ENCODE measurements around the gene DLL3. TPM values are rescaled to one million over a fixed set of nuclear protein-coding genes. Genes with fewer than 3 reads are reported as not detected.

The DLL3 gene
- total and polyA plus RNA-seq, 12 donors: not detected

DNA sequence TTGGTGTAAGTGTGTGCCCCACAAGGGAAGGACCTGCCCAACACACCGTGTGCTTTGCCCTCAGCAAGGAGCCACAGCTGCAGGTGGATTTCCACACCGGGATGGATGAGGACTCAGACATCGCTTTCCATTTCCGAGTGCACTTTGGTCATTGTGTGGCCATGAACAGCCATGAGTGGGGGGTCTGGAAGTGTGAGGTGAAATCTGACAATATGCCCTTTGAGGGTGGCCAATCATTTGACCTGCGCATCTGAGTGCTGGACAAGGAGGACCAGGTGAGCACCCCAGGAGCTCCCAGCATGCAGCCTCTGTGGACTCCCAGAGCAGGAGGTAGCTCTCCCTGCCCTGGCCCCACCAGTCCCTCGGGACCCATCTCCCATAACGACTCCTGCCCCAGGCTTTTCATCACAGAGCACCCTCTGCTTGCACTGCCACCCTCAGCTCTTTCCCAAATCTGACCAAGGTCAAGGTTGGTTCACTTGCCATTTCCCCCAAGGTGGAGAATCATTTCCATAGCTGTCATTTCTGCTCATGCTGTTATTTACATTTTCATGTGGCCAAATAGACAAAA lies 54.4 kb downstream of the DLL3 start:
- Histone ChIP-seq H3K27me3 (peaks cover 0 to 24% (median 6%) of the 10 kb centered on the region in 7 donors), H3K9me3 (no peaks in the 10 kb centered on the region), H3K36me3 (no peaks in the 10 kb centered on the region), H3K4me1 (peaks cover 0 to 24% (median 0%) of the 10 kb centered on the region in 9 donors), H3K27ac (no peak overlapping the region), H3K4me3 (no peak overlapping the region)
- TF ChIP-seq CTCF (IDR thresholded peaks at IDR 0.05): no peak
- WGBS, 2 donors: 61 to 66% methylated on average over 7 of the region's 7 CpGs
- no peak for ATAC-seq
- DNase-seq: no peak
- intact Hi-C loops (cut with DNase I): loop anchor here in 8 of 10 donors (2.0 to 10.0 kb wide), 7 partner anchors 118 to 289 kb away; no protein-coding TSS in a partner anchor

DNA sequence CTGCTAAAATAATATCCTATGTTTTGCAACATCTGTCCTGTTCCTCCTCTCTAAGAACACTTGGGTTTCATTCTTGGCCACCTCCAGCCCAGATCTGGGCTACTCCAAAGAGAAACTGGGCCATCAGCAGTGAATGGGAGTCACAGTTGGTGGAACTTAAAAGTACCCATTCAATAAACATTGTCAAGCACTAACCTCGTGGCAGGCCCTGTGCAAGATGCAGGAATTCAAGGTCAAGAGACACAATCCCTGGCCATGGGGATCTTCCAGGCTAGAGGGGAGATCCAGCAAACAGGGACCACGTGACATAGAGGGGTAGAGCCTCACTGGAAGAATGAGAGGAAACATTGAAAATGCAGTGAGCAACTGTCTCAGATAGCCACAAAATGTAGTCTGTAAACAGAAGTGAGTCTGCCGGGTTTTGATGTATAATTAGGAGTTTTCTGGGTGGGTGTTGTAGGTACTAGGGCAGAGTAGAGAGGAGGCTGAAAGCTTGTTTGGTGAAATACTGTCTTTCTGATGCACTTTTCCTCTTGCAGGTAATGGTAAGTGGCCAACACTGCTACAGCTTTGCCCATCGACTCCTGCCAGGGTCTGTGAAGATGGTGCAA lies 56.1 kb downstream of the DLL3 start:
- H3K4me1 ChIP-seq: peaks cover 0 to 37% (median 0%) of the 10 kb centered on the region in 9 donors
- peaks cover 0 to 24% (median 6%) of the 10 kb centered on the region in 7 donors for H3K27me3 ChIP-seq
- ATAC-seq: no peak
- intact Hi-C loops (cut with DNase I): loop anchor here in 7 of 10 donors (5.0 to 10.0 kb wide), 6 partner anchors 117 to 287 kb away; no protein-coding TSS in a partner anchor
- no peak for DNase-seq
- no peak overlapping the region for H3K27ac ChIP-seq
- TF ChIP-seq CTCF (IDR thresholded peaks at IDR 0.05): no peak
- H3K4me3 ChIP-seq: no peak overlapping the region
- H3K9me3 ChIP-seq: no peaks in the 10 kb centered on the region
- H3K36me3 ChIP-seq: no peaks in the 10 kb centered on the region
- WGBS, 2 donors: 71 to 72% methylated on average over 4 of the region's 4 CpGs

DNA sequence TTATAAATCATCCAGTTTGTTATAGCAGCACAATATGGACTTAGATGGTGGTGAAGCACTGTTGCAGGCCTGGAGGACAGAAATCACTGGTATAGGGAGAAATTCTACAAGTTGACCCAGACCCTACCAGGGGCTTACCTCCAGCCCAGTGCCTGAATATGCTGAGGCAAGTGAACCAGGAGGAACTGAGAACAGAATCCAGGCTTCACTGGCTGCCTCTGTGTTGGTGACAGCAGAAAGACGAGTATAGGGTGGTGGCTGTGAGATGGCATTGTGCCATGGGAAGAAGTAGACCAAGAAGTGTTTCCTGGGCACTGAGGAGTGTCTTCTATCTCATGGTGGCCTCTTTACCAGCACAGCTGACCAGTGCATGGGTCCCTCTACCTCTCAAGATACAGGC lies 57.1 kb downstream of the DLL3 start:
- no peaks in the 10 kb centered on the region for H3K9me3 ChIP-seq
- peaks cover 0 to 37% (median 0%) of the 10 kb centered on the region in 9 donors for H3K4me1 ChIP-seq
- no peaks in the 10 kb centered on the region for H3K36me3 ChIP-seq
- ATAC-seq: no peak
- no peak overlapping the region for H3K27ac ChIP-seq
- intact Hi-C loops (cut with DNase I): loop anchor here in 2 of 10 donors (10.0 kb wide), 2 partner anchors 119 to 209 kb away; no protein-coding TSS in a partner anchor
- no peak overlapping the region for H3K4me3 ChIP-seq
- H3K27me3 ChIP-seq: peaks cover 0 to 24% (median 6%) of the 10 kb centered on the region in 7 donors
- TF ChIP-seq CTCF (IDR thresholded peaks at IDR 0.05): no peak
- no peak for DNase-seq
- 23 to 35% methylated on average over 1 of the region's 1 CpG for WGBS, 2 donors

Other genes starting within 250 kb of the DLL3 start
- gene IFNL2, start 230.6 kb upstream of the DLL3 start, total RNA-seq: not detected
- gene IFNL2, start 230.6 kb upstream of the DLL3 start, polyA plus RNA-seq: not detected
- gene IFNL1, start 202.5 kb upstream of the DLL3 start, total RNA-seq: not detected
- not detected for gene IFNL1, start 202.5 kb upstream of the DLL3 start, polyA plus RNA-seq
- gene LRFN1, start 178.1 kb upstream of the DLL3 start, total RNA-seq: under 1 TPM in 9 of 10 donors, not detected in 1; 0.07 to 0.42 (median 0.32) TPM
- under 1 TPM; 0.14 to 0.29 TPM for gene LRFN1, start 178.1 kb upstream of the DLL3 start, polyA plus RNA-seq
- 10 to 100 TPM in 5 of 10 donors, 1 to 10 TPM in 5; 6.9 to 64.2 (median 11.1) TPM for gene GMFG, start 162.9 kb upstream of the DLL3 start, total RNA-seq
- gene GMFG, start 162.9 kb upstream of the DLL3 start, polyA plus RNA-seq: 10 to 100 TPM; 26.9 to 39.6 TPM
- 10 to 100 TPM; 35.5 to 60.4 (median 47.2) TPM for gene SAMD4B, start 156.5 kb upstream of the DLL3 start, total RNA-seq
- 10 to 100 TPM; 59.2 to 92.8 TPM for gene SAMD4B, start 156.5 kb upstream of the DLL3 start, polyA plus RNA-seq
- gene PAF1, start 107.8 kb upstream of the DLL3 start, total RNA-seq: 10 to 100 TPM; 34.3 to 46.4 (median 38.8) TPM
- 10 to 100 TPM; 24.1 to 48.2 TPM for gene PAF1, start 107.8 kb upstream of the DLL3 start, polyA plus RNA-seq
- 10 to 100 TPM; 22.9 to 32.3 (median 27.1) TPM for gene MED29, start 107.6 kb upstream of the DLL3 start, total RNA-seq
- gene MED29, start 107.6 kb upstream of the DLL3 start, polyA plus RNA-seq: 10 to 100 TPM; 16.2 to 30.8 TPM
- 100 to 1,000 TPM in 2 of 10 donors, 10 to 100 TPM in 8; 22.8 to 194 (median 48.1) TPM for gene ZFP36, start 92.1 kb upstream of the DLL3 start, total RNA-seq
- gene ZFP36, start 92.1 kb upstream of the DLL3 start, polyA plus RNA-seq: 10 to 100 TPM; 60.2 to 63.2 TPM
- 10 to 100 TPM in 9 of 10 donors, 1 to 10 TPM in 1; 8.3 to 23.1 (median 15.1) TPM for gene PLEKHG2, start 86.3 kb upstream of the DLL3 start, total RNA-seq
- 10 to 100 TPM in 1 of 2 donors, 1 to 10 TPM in 1; 6.9 to 22.7 TPM for gene PLEKHG2, start 86.3 kb upstream of the DLL3 start, polyA plus RNA-seq
- gene RPS16, start 63.0 kb upstream of the DLL3 start, total RNA-seq: 1,000 to 10,000 TPM in 7 of 10 donors, 100 to 1,000 TPM in 3; 936 to 1,726 (median 1,424) TPM
- gene RPS16, start 63.0 kb upstream of the DLL3 start, polyA plus RNA-seq: 1,000 to 10,000 TPM in 1 of 2 donors, 100 to 1,000 TPM in 1; 974 to 3,280 TPM
- gene SUPT5H, start 53.4 kb upstream of the DLL3 start, total RNA-seq: 10 to 100 TPM; 65.0 to 96.6 (median 84.3) TPM
- gene SUPT5H, start 53.4 kb upstream of the DLL3 start, polyA plus RNA-seq: 100 to 1,000 TPM in 1 of 2 donors, 10 to 100 TPM in 1; 56.2 to 149 TPM
- gene TIMM50, start 18.1 kb upstream of the DLL3 start, total RNA-seq: 100 to 1,000 TPM in 1 of 10 donors, 10 to 100 TPM in 9; 67.3 to 111 (median 78.9) TPM
- 100 to 1,000 TPM; 104 to 160 TPM for gene TIMM50, start 18.1 kb upstream of the DLL3 start, polyA plus RNA-seq
- not detected for gene SELENOV, start 16.2 kb downstream of the DLL3 start, total RNA-seq
- gene SELENOV, start 16.2 kb downstream of the DLL3 start, polyA plus RNA-seq: not detected
- 1 to 10 TPM; 2.2 to 4.7 (median 3.5) TPM for gene EID2B, start 33.9 kb downstream of the DLL3 start, total RNA-seq
- 1 to 10 TPM; 1.8 to 2.8 TPM for gene EID2B, start 33.9 kb downstream of the DLL3 start, polyA plus RNA-seq
- 10 to 100 TPM in 7 of 10 donors, 1 to 10 TPM in 3; 9.0 to 15.5 (median 11.4) TPM for gene EID2, start 41.2 kb downstream of the DLL3 start, total RNA-seq
- 10 to 100 TPM; 14.7 to 15.9 TPM for gene EID2, start 41.2 kb downstream of the DLL3 start, polyA plus RNA-seq
- gene LGALS13, start 103.6 kb downstream of the DLL3 start, total RNA-seq: not detected
- not detected for gene LGALS13, start 103.6 kb downstream of the DLL3 start, polyA plus RNA-seq
- not detected for gene LGALS16, start 157.0 kb downstream of the DLL3 start, total RNA-seq
- gene LGALS16, start 157.0 kb downstream of the DLL3 start, polyA plus RNA-seq: not detected
- gene LGALS14, start 205.5 kb downstream of the DLL3 start, total RNA-seq: not detected
- gene LGALS14, start 205.5 kb downstream of the DLL3 start, polyA plus RNA-seq: not detected
- gene CLC, start 239.1 kb downstream of the DLL3 start, total RNA-seq: 1 to 10 TPM in 1 of 10 donors, under 1 TPM in 1, not detected in 8; 0.47 to 8.9 TPM
- not detected for gene CLC, start 239.1 kb downstream of the DLL3 start, polyA plus RNA-seq

Data from heart right ventricle (tissue), 16 donors.